IPS DF 4.7 (cell line): ENCODE data around the gene ZFAND2A.
"Not testable (repeated sequence)": the region's sequence is repeated elsewhere in the genome, so short reads cannot be mapped to it uniquely, and the experiment has no call there.

Experiments used
- DNase-seq: peaks from one replicate; pipeline ENCODE4 v3.0.0-alpha.2; 2013; ENCODE audit warnings: low spot score; ENCODE audit errors: extremely low read depth

The ZFAND2A gene

GRCh38 chr7:1151653-1152425 is 8.2 kb downstream of the ZFAND2A start:
- no peak for DNase-seq

- no peak for DNase-seq
Observed at GRCh38 chr7:1151156-1151555, 8.8 kb downstream of the ZFAND2A start.

GRCh38 chr7:1150400-1151002 is 9.5 kb downstream of the ZFAND2A start:
- DNase-seq: no peak

GRCh38 chr7:1149351-1149794 is 10.6 kb downstream of the ZFAND2A start:
- DNase-seq: no peak

GRCh38 chr7:1147873-1148272 is 12.1 kb downstream of the ZFAND2A start:
- DNase-seq: not testable (repeated sequence)

GRCh38 chr7:1144269-1144771 is 15.7 kb downstream of the ZFAND2A start:
- no peak for DNase-seq

- not testable (repeated sequence) for DNase-seq
Observed at GRCh38 chr7:1143031-1143430, 17.0 kb downstream of the ZFAND2A start.

- no peak for DNase-seq
Observed at GRCh38 chr7:1142051-1142635, 17.9 kb downstream of the ZFAND2A start.

GRCh38 chr7:1141651-1142050 is 18.3 kb downstream of the ZFAND2A start:
- DNase-seq: no peak

- DNase-seq: no peak
Observed at GRCh38 chr7:1140476-1141104, 19.4 kb downstream of the ZFAND2A start.

GRCh38 chr7:1137517-1138167 is 22.4 kb downstream of the ZFAND2A start:
- no peak for DNase-seq

GRCh38 chr7:1136841-1137516 is 23.0 kb downstream of the ZFAND2A start:
- DNase-seq: no peak

GRCh38 chr7:1134951-1135350 is 25.0 kb downstream of the ZFAND2A start:
- DNase-seq: no peak

GRCh38 chr7:1131471-1132265 is 28.3 kb downstream of the ZFAND2A start:
- DNase-seq: no peak

- no peak for DNase-seq
Observed at GRCh38 chr7:1130021-1130990, 29.7 kb downstream of the ZFAND2A start.

GRCh38 chr7:1129431-1129830 is 30.6 kb downstream of the ZFAND2A start:
- no peak for DNase-seq

- no peak for DNase-seq
Observed at GRCh38 chr7:1127001-1127400, 33.0 kb downstream of the ZFAND2A start.

GRCh38 chr7:1125603-1125969 is 34.4 kb downstream of the ZFAND2A start:
- no peak for DNase-seq
